Smooth muscle cell (in vitro differentiated cells): ENCODE measurements around the gene DNM2. TPM values are rescaled to one million over a fixed set of nuclear protein-coding genes. Genes with fewer than 3 reads are reported as not detected.

Experiments used
- DNase-seq: peaks from one replicate; lab custom pipeline; 2025; ENCODE audit not compliant: unreplicated experiment; lab: John Stamatoyannopoulos, UW
- H2AFZ ChIP-seq: fragments of 200-600 bp; sonication (generic); 2 replicates; pipeline ENCODE4 v1.6.0; 2016; ENCODE audit warnings: antibody characterized with exemption, low read depth, mild to moderate bottlenecking
- H3F3A ChIP-seq: fragments of 200-600 bp; sonication (generic); 2 replicates; pipeline ENCODE4 v1.6.0; 2017; ENCODE audit warnings: antibody characterized with exemption, low read depth
- H3K27ac ChIP-seq: fragments of 200-600 bp; sonication (generic); 2 replicates; pipeline ENCODE4 v1.5.1; 2016; ENCODE audit warnings: low read depth, mild to moderate bottlenecking
- H3K27me3 ChIP-seq: fragments of 200-600 bp; sonication (generic); 2 replicates; pipeline ENCODE4 v1.6.1; 2016; ENCODE audit warnings: low read depth, mild to moderate bottlenecking
- H3K36me3 ChIP-seq: fragments of 200-600 bp; sonication (generic); 2 replicates; pipeline ENCODE4 v1.5.1; 2016; ENCODE audit warnings: low read depth
- H3K4me1 ChIP-seq: fragments of 200-600 bp; sonication (generic); 2 replicates; pipeline ENCODE4 v1.5.1; 2016; ENCODE audit warnings: low read depth
- H3K4me2 ChIP-seq: fragments of 200-600 bp; sonication (generic); 2 replicates; pipeline ENCODE4 v1.6.0; 2016; ENCODE audit warnings: mild to moderate bottlenecking
- H3K4me3 ChIP-seq: fragments of 200-600 bp; sonication (generic); 2 replicates; pipeline ENCODE4 v1.5.1; 2016; ENCODE audit warnings: mild to moderate bottlenecking
- H3K79me2 ChIP-seq: fragments of 200-600 bp; sonication (generic); 2 replicates; pipeline ENCODE4 v1.6.0; 2016; ENCODE audit warnings: low read depth, mild to moderate bottlenecking
- H3K9ac ChIP-seq: fragments of 200-600 bp; sonication (generic); 2 replicates; pipeline ENCODE4 v1.6.0; 2016; ENCODE audit warnings: low read depth
- H3K9me3 ChIP-seq: fragments of 200-600 bp; sonication (generic); replicated peaks from 2 replicates; pipeline ENCODE4 v1.5.1; 2016; ENCODE audit warnings: low read depth
- H4K20me1 ChIP-seq: fragments of 200-600 bp; sonication (generic); 2 replicates; pipeline ENCODE4 v1.6.0; 2016; ENCODE audit warnings: low read depth
- CTCF ChIP-seq: fragments of 200-600 bp; sonication (generic); IDR thresholded peaks from 2 replicates; pipeline ENCODE4 v1.5.1; 2017; ENCODE audit warnings: borderline replicate concordance, mild to moderate bottlenecking, antibody characterized with exemption; ENCODE audit not compliant: insufficient read depth, poor library complexity, severe bottlenecking
- WGBS: methylation state at CpG from one replicate; pipeline ENCODE4 v1.1.7; 2016; ENCODE audit warnings: low lambda C conversion rate; 5-methylcytosine and 5-hydroxymethylcytosine counted together
- polyA plus RNA-seq: library from polyadenylated mRNA; unstranded; fragments of >200 nt; fragmentation: Nextera tagmentation; extraction: Ambion mirVana; gene quantifications from 2 replicates; pipeline ENCODE4 v1.2.1, GENCODE V29; 2016
- total RNA-seq: library from RNA; depleted of rRNA; stranded (reverse); fragments of >200 nt; gene quantifications from 2 replicates; pipeline ENCODE4 v1.2.3, GENCODE V29; 2014

Gene DNM2
- total and polyA plus RNA-seq, 2 experiments from 2014 or later: 65.1 to 93.2 TPM

- Histone ChIP-seq H3K79me2 (peaks cover 97% of the 10 kb centered on the region), H3K27me3 (no peaks in the 10 kb centered on the region), H3K27ac (no peak overlapping the region), H2AFZ (no peak overlapping the region), H4K20me1 (peaks cover 95% of the 10 kb centered on the region), H3K9me3 (no peaks in the 10 kb centered on the region), H3K4me2 (no peak overlapping the region), H3K36me3 (no peaks in the 10 kb centered on the region), H3K9ac (no peak overlapping the region), H3F3A (no peaks in the 10 kb centered on the region), H3K4me3 (no peak overlapping the region), H3K4me1 (no peaks in the 10 kb centered on the region)
- WGBS: 87% methylated on average over 5 of the region's 5 CpGs
- DNase-seq: no peak
- no peak for TF ChIP-seq CTCF
Measured at GRCh38 chr19:10735741-10736140, 17.9 kb downstream of the DNM2 start.

- no peak overlapping the region for H3K4me2 ChIP-seq
- H3K79me2 ChIP-seq: peaks cover 97% of the 10 kb centered on the region
- 87% methylated on average over 6 of the region's 6 CpGs for WGBS
- no peak overlapping the region for H3K4me3 ChIP-seq
- H3K36me3 ChIP-seq: no peaks in the 10 kb centered on the region
- H3K4me1 ChIP-seq: no peaks in the 10 kb centered on the region
- H4K20me1 ChIP-seq: peaks cover 95% of the 10 kb centered on the region
- H3F3A ChIP-seq: no peaks in the 10 kb centered on the region
- no peak overlapping the region for H2AFZ ChIP-seq
- H3K27ac ChIP-seq: no peak overlapping the region
- DNase-seq: no peak
- no peak for TF ChIP-seq CTCF
- no peak overlapping the region for H3K9ac ChIP-seq
- H3K9me3 ChIP-seq: no peaks in the 10 kb centered on the region
- no peaks in the 10 kb centered on the region for H3K27me3 ChIP-seq
Measured at GRCh38 chr19:10736189-10736588, 18.3 kb downstream of the DNM2 start.

- Histone ChIP-seq H3K27me3 (no peaks in the 10 kb centered on the region), H3K4me3 (no peak overlapping the region), H3K9ac (no peak overlapping the region), H3K36me3 (no peaks in the 10 kb centered on the region), H2AFZ (no peak overlapping the region), H3F3A (no peaks in the 10 kb centered on the region), H3K9me3 (no peaks in the 10 kb centered on the region), H3K27ac (no peak overlapping the region), H3K4me2 (no peak overlapping the region), H4K20me1 (peaks cover 96% of the 10 kb centered on the region), H3K4me1 (no peaks in the 10 kb centered on the region), H3K79me2 (peaks cover 97% of the 10 kb centered on the region)
- TF ChIP-seq CTCF: no peak
- DNase-seq: no peak
- 86% methylated on average over 9 of the region's 9 CpGs for WGBS
Measured at GRCh38 chr19:10736916-10737551, 19.2 kb downstream of the DNM2 start.

- no peak for DNase-seq
- no peaks in the 10 kb centered on the region for H3K36me3 ChIP-seq
- H3K27me3 ChIP-seq: no peaks in the 10 kb centered on the region
- no peak overlapping the region for H3K27ac ChIP-seq
- no peak overlapping the region for H2AFZ ChIP-seq
- H3K79me2 ChIP-seq: peaks cover 97% of the 10 kb centered on the region
- H3F3A ChIP-seq: no peaks in the 10 kb centered on the region
- 97% methylated on average over 9 of the region's 9 CpGs for WGBS
- H3K4me1 ChIP-seq: no peaks in the 10 kb centered on the region
- peaks cover 98% of the 10 kb centered on the region for H4K20me1 ChIP-seq
- no peaks in the 10 kb centered on the region for H3K9me3 ChIP-seq
- no peak overlapping the region for H3K4me2 ChIP-seq
- TF ChIP-seq CTCF: no peak
- no peak overlapping the region for H3K4me3 ChIP-seq
- no peak overlapping the region for H3K9ac ChIP-seq
Measured at GRCh38 chr19:10737722-10738121, 19.8 kb downstream of the DNM2 start.
